Tongue (tissue), 2 donors: ENCODE data around the gene CTRB2. TPM values are rescaled to one million over a fixed set of nuclear protein-coding genes. Genes with fewer than 3 reads are reported as not detected.
A peak's percentile ranks its signal among the peaks of the same experiment; 100 is the strongest.

Source experiments
- DNase-seq: peaks from one replicate; pipeline ENCODE4 v3.0.0-alpha.2; 2015
- total RNA-seq: library from RNA; depleted of rRNA; stranded (reverse); fragments of >200 nt; gene quantifications from one replicate; pipeline ENCODE4 v1.2.3, GENCODE V29; 2014

The CTRB2 gene
- not detected for total RNA-seq

DNA sequence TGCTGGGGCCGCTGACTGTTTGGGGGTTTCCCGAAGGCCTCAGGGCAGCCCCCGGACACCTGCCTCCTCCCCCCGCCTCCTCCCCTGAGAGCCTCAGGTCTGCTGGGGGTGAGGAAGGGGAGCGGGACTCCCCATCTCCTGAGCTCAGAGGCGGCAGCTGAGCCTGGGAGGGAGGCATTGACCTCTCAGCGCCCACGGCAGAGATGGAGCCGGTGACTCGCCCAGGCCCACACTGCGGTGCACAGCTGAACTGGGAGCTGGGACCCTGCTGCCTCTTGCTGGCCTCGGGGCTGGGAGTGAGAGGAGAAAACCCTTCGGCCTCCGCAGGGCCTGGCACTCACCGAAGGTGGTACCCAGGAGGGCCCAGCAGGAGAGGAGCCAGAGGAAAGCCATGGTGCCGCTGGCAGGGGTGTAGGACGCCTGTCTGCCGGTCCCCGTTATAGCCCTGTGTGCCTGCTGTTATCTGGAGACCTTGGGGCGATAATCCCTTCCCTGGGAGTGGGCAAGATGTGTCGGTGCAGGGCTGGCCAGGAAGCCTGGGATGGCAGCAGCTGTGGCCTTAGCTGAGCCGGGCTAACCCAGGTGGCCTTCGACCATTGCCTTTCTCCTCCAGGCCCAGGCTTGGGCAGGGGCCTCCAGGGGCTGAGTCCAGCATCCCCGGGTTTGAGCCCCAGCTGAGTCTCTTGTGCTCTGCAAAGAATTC, at the start of gene CTRB2:
TSS of gene CTRB2 (minus strand) at position 413 of the 703 bp plus-strand sequence. CDS start at position 393, 20 bp downstream.
- DNase-seq, result no peak

DNA sequence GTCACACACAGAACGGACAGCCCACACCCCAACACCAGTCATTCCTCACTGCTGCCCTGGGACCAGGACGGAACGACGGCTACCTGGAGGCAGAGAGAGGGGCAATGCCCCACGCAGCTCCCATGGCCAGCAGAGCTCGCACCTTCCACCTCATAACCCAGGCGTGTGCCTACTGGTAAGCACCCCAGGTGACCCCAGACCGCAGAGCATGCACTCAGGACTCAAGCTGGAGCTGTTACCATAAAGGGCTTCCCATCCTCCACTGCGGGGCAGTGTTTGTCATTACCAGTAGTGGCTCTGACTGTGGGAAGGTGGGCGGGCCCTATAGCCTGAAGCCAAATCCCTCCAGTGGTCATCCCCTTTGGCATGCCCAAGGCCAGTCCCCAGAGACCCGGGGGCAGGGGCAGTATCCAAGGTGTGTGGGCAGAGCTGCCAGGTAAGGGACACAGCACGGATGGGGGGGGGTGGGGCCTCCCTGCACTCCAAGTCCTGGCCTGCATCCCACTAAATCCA, 49.2 kb upstream of the CTRB2 start:
- no peak for DNase-seq

GRCh38 chr16:75254359-75254837, 47.4 kb upstream of the CTRB2 start:
- peak; percentile 82 for DNase-seq

DNA sequence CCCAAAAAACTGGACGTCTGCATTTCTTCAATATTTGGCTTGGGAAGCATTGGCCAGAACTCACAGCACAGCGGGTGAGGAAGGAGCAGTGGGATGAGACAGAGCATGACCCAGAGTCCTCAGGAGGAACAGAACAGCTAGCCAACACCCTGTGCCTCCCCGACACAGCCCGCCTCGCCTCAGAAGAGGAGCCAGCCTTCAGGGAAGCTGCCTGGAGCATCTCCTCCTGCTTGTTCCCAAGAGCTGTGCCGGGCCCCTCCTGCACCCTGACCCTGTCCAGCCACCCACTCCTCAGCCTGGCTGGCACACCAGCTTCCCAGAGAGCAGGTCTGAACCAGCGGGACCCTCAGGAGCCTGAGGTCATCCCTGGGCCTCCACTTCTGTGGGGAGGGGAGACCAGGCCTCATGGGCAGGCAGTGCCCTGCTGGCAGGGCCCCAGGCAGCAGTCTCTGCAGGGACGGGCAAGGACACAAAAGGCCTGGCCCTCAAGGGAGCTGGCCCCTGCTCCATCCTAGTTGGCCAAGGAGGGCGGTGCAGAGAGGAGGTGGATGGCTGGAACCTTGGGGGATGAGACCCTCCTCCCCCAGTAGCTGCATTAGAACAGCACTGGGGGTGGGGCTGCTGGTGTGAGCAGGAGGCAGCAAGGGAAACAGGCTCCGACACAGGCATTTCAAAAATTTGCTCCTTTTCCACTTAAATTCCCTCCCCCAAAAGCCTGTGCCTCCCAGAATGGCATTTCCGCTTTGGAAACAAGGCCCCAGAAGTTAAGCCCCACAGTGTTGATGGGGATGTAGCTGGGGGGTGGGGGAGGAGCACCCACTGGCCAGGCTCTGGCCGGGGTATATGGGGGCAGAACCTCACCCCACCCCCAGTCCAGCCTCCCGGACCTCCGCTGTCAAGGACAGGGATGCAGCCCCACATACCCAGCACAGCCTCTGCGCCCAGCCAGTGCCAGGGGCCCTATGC, 46.3 kb upstream of the CTRB2 start:
- no peak for DNase-seq

- no peak for DNase-seq
These were observed 45.3 kb upstream of the CTRB2 start for GRCh38 chr16:75252049-75252864.

- DNase-seq, result peak; percentile 95
These were observed 44.5 kb upstream of the CTRB2 start, which contains the start of gene BCAR1 for GRCh38 chr16:75251280-75252048. TSS of gene BCAR1 (minus strand) at chr16:75251624. CDS start at chr16:75251482, 142 bp downstream.

GRCh38 chr16:75250809-75251279, 43.9 kb upstream of the CTRB2 start:
- no peak for DNase-seq

- DNase-seq, result no peak
These were observed 43.3 kb upstream of the CTRB2 start for GRCh38 chr16:75250089-75250808.

DNA sequence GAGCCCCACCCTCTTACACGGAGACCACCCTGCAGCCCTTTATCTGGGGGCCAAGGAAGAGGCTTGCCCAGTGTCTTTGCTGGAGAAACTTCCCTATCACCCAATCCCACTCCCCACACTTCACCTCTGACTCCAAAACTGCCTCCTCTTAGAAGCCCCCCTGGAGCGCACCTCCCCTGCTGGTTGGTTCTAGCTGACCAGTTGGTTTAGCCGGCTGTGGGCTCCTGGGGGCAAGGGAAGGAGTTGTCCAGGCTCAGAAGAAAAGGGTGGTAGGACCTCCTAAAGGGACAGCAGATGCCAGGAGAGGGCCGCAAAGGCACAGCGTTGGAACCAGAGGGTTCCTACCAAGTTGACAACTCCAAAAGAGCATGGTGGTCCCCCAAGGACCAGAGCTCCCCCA, 42.5 kb upstream of the CTRB2 start:
- no peak for DNase-seq

DNA sequence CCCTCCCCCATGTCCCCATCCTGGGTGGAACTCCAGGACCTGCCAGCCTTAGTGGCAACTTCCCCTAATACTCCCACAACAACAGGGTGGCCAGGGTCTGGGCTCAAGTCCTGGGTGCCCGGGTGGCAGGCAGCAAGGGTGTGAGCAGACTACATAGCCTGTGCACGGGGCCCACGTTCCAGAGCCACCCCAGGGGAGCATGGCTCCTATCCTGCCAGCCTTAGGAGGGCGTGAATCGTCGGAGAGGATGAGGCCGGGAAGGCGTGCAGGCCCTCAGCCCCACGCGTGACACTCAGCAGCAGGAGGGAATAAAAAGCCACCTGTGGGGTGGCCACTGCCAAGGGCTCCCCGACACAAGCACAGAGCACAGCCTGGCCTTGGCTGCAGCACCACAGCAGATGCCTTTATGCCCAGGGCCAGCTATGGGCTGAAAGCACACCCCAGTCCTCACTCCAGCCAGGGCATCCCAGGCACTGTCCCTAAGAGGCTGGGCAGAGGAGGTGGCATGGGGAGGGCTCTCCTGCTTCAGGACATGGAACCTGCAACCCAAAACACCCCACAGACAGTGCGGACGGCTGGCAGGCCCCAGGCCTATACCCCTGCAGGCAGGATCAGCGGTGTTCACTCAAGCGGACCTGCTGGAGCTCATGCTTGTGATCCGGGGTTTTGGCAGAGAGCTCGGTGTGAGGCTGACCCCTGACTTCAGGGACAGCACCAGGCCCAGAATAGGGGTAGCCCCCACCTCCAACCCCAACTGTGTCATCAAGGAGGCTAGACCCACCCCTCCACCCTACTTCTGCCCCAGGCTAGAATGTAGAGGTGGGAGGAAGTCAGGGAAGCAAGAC, 41.8 kb upstream of the CTRB2 start:
- no peak for DNase-seq

- no peak for DNase-seq
These were observed 41.2 kb upstream of the CTRB2 start for GRCh38 chr16:75248142-75248535.

- no peak for DNase-seq
These were observed 40.3 kb upstream of the CTRB2 start for GRCh38 chr16:75247249-75247648.

DNA sequence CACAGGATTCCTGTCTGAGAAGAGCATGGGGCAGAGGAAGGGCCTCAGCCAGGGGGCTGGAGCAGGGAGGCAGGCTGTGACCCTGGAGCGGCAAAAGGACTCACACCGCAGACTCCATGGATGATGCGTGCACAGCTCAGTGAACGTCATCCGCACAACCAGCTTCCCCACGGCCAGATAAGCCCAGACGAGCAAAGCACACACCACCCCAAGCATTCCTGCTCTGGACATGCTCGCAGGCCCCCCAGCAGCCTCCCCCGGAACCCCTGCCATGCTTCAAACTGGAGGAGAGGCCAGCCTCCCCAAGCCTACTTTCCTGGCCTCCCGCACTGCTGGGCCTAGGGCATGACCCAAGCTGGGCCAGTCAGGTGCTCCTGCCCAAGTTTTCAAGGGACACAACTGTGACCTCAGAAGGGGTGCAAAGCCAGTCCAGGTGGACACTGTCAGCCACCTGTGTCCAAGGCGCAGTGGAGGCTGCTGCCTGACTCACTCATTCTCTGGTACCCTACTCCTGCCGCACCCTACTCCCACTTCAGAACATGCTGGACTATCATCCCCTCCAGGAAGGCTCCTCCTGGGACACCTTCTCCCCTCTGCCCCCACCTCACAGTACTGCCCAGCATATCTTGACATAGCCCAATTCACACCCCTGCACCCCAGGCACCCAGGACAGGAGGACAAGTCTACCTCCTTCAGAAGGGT, 39.7 kb upstream of the CTRB2 start:
- DNase-seq, result no peak

GRCh38 chr16:75244844-75245758, 38.1 kb upstream of the CTRB2 start:
- peak; percentile 96 for DNase-seq

- DNase-seq, result no peak
These were observed 37.4 kb upstream of the CTRB2 start for GRCh38 chr16:75244225-75244809.

GRCh38 chr16:75243667-75244224, 36.8 kb upstream of the CTRB2 start:
- DNase-seq, result no peak
